GM12878 (cell line): Measurements from ENCODE around the gene DYNC1H1. TPM values are rescaled to one million over a fixed set of nuclear protein-coding genes. Genes with fewer than 3 reads are reported as not detected.
"Not testable (repeated sequence)": the region's sequence is repeated elsewhere in the genome, so short reads cannot be mapped to it uniquely, and the experiment has no call there.

Source experiments
- ATAC-seq: fragments of 200-7000 bp; cut with Tn5 transposase; 3 replicates; pipeline ENCODE4 v1.9.1; 2020; ENCODE audit warnings: mild to moderate bottlenecking, moderate library complexity
- BruUV-seq: library from RNA; stranded (reverse); fragments of 400-500 nt; replicated peaks from 2 replicates; lab custom pipeline; 2021; lab: Mats Ljungman, UMichigan
- CTCF ChIA-PET: fragments of 300-600 bp; sonication (Branson Sonifier 250); formaldehyde crosslinking; extraction: SDS; loops from one replicate; lab custom pipeline; 2021; ENCODE audit warnings: inconsistent platforms; lab: Yijun Ruan, JAX
- POLR2A ChIA-PET: fragments of 350-600 bp; formaldehyde crosslinking; extraction: SDS; loops from one replicate; lab custom pipeline; 2021; ENCODE audit warnings: inconsistent platforms; lab: Charles Lee
- RAD21 ChIA-PET: fragments of 300-600 bp; sonication (Branson Sonifier 250); formaldehyde crosslinking; loops from one replicate; lab custom pipeline; 2023; ENCODE audit warnings: antibody characterized with exemption; ENCODE audit not compliant: unreplicated experiment; lab: Charles Lee
- SMC1A ChIA-PET: fragments of 300-600 bp; sonication (Branson Sonifier 250); formaldehyde crosslinking; loops from one replicate; lab custom pipeline; 2023; ENCODE audit not compliant: unreplicated experiment, uncharacterized antibody; lab: Charles Lee
- DNase-seq: peaks from one replicate; pipeline ENCODE4 v3.0.0-alpha.2; 2011; ENCODE audit warnings: low read depth, low spot score
- FAIRE-seq: peaks from 3 replicates; lab custom pipeline; 2011; peaks lifted over from hg19 to GRCh38; lab: Jason Lieb, UNC
- H2AFZ ChIP-seq: 2 replicates; pipeline ENCODE4 v1.6.0; 2011; ENCODE audit warnings: low read depth, low read length, control low read depth; ENCODE audit not compliant: control insufficient read depth
- H3K27ac ChIP-seq: 2 replicates; pipeline ENCODE4 v1.5.1; 2011; ENCODE audit warnings: control low read depth; ENCODE audit not compliant: control insufficient read depth, insufficient read depth
- H3K27me3 ChIP-seq, 2 experiments: replicated peaks in 1 of 2; 2 replicates each; pipeline versions ENCODE4 v1.6.0 to v1.6.1; 2011; ENCODE audit warnings: low read length in 1 of 2; ENCODE audit not compliant: control insufficient read depth in 2 of 2, insufficient read depth in 2 of 2
- H3K36me3 ChIP-seq, 2 experiments: 2 replicates each; pipeline ENCODE4 v1.5.1; 2011; ENCODE audit warnings: low read length in 1 of 2; ENCODE audit not compliant: control insufficient read depth in 2 of 2, insufficient read depth in 2 of 2
- H3K4me1 ChIP-seq: 2 replicates; pipeline ENCODE4 v1.6.1; 2011; ENCODE audit warnings: mild to moderate bottlenecking, low read length, moderate library complexity, mixed read lengths; ENCODE audit not compliant: control insufficient read depth, insufficient read depth
- H3K4me2 ChIP-seq: 2 replicates; pipeline ENCODE4 v1.6.0; 2011; ENCODE audit warnings: control low read depth; ENCODE audit not compliant: control insufficient read depth, insufficient read depth
- H3K4me3 ChIP-seq: fragments of 200-600 bp; sonication (generic); 2 replicates; pipeline ENCODE4 v1.5.1; 2016
- H3K79me2 ChIP-seq: 2 replicates; pipeline ENCODE4 v1.6.0; 2011; ENCODE audit warnings: low read length; ENCODE audit not compliant: control insufficient read depth, insufficient read depth
- H3K9ac ChIP-seq: 2 replicates; pipeline ENCODE4 v1.8.0; 2011; ENCODE audit warnings: low read length, control low read depth, mixed read lengths; ENCODE audit not compliant: control insufficient read depth, insufficient read depth
- H3K9me3 ChIP-seq: replicated peaks from 3 replicates; pipeline ENCODE4 v1.5.1; 2011; ENCODE audit warnings: mild to moderate bottlenecking, low read length; ENCODE audit not compliant: control insufficient read depth, insufficient read depth
- H4K20me1 ChIP-seq: 2 replicates; pipeline ENCODE4 v1.6.0; 2011; ENCODE audit not compliant: control insufficient read depth, insufficient read depth
- WGBS: methylation state at CpG from one replicate; pipeline ENCODE4 v1.1.6; 2016; ENCODE audit warnings: low lambda C conversion rate; ENCODE audit not compliant: insufficient replicate concordance, insufficient coverage; ENCODE audit errors: missing lambda C conversion rate; 5-methylcytosine and 5-hydroxymethylcytosine counted together
- in situ Hi-C: fragments of 300-500 bp; cut with MboI; formaldehyde crosslinking; loops from 9 replicates; pipeline ENCODE4 v1.14.3; 2018; ENCODE audit warnings: mixed read lengths
- intact Hi-C: fragments of 100-400 bp; cut with micrococcal nuclease; formaldehyde crosslinking; loops from one replicate; pipeline ENCODE4 v1.14.2; 2022; ENCODE audit not compliant: unreplicated experiment
- polyA plus RNA-seq, 11 experiments: library from polyadenylated mRNA; depleted of rRNA in 4 of 11; unstranded in 6 of 11; stranded (reverse) in 5 of 11; fragments of >200 nt; fragmentation: Nextera tagmentation in 4 of 11; fragmentation: Illumina TruSeq in 1 of 11; extraction: Ambion mirVana in 4 of 11; extraction: Trizol in 1 of 11; gene quantifications; 1 replicate in 1 of 11; 2 replicates in 10 of 11; pipeline versions ENCODE4 v1.2.1 to v1.2.3, GENCODE V29; 2011 to 2016; ENCODE audit warnings: inconsistent platforms in 2 of 11, missing spikeins in 2 of 11, low read depth in 1 of 11
- total RNA-seq, 4 experiments: library from RNA; depleted of rRNA in 3 of 4; stranded (reverse); fragments of >200 nt in 3 of 4; fragmentation: Illumina TruSeq in 1 of 4; extraction: Trizol in 1 of 4; gene quantifications; 2 replicates each; pipeline versions ENCODE4 v1.2.1 to v1.2.3, GENCODE V29; 2013 to 2021
- TF ChIP-seq, protein P1 (sequence below): fragments of 450-650 bp; IDR thresholded peaks from 2 replicates; pipeline ENCODE4 v1.6.1; 2018; ENCODE audit warnings: mild to moderate bottlenecking, low read depth, moderate library complexity; ENCODE audit not compliant: partially characterized antibody

Gene DYNC1H1
- total and polyA plus RNA-seq, 10 of the 15 experiments (the other 5 are each of a cell fraction or from before 2014, with no cell fraction given), result 38.4 to 291 (median 111) TPM

DNA sequence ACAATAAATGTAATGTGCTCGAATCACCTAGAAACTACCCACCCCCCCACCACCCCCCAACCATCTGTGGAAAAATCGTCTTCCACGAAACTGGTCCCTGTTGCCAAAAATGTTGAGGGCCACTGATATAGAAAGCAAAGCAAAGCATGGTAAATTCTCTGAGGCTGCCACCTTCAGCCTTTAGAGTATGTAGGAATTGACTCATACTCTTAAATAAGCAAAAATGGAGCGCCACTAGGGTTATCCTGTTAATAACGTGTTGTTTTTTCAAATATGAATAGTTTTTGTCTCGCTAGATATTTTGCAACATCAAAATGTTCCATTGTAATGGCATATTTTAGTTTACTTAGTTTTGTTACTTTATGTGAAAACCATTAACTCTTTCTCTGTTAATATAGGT lies 18.2 kb downstream of the DYNC1H1 start (continued):
- TF ChIP-seq, protein P1, sequence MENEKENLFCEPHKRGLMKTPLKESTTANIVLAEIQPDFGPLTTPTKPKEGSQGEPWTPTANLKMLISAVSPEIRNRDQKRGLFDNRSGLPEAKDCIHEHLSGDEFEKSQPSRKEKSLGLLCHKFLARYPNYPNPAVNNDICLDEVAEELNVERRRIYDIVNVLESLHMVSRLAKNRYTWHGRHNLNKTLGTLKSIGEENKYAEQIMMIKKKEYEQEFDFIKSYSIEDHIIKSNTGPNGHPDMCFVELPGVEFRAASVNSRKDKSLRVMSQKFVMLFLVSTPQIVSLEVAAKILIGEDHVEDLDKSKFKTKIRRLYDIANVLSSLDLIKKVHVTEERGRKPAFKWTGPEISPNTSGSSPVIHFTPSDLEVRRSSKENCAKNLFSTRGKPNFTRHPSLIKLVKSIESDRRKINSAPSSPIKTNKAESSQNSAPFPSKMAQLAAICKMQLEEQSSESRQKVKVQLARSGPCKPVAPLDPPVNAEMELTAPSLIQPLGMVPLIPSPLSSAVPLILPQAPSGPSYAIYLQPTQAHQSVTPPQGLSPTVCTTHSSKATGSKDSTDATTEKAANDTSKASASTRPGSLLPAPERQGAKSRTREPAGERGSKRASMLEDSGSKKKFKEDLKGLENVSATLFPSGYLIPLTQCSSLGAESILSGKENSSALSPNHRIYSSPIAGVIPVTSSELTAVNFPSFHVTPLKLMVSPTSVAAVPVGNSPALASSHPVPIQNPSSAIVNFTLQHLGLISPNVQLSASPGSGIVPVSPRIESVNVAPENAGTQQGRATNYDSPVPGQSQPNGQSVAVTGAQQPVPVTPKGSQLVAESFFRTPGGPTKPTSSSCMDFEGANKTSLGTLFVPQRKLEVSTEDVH, result no peak
- TF ChIP-seq, all 136 proteins: peak for 0

- in situ Hi-C loops, intact Hi-C loops, H3K9me3 ChIP-seq, DNase-seq, H3K4me3 ChIP-seq, H2AFZ ChIP-seq, H3K79me2 ChIP-seq, H4K20me1 ChIP-seq, H3K4me2 ChIP-seq, BruUV-seq, ATAC-seq, H3K27ac ChIP-seq, H3K9ac ChIP-seq, H3K4me1 ChIP-seq, H3K27me3 ChIP-seq, FAIRE-seq: not testable (repeated sequence)
- WGBS, result 100% methylated on average over 6 of the region's 12 CpGs
- peaks cover 26 to 49% of the 10 kb centered on the region in 2 experiments for H3K36me3 ChIP-seq
- RAD21 ChIA-PET, result interaction anchor here (0.6 kb wide), 1 partner anchor 9 kb away, joined by 3 read pairs; no protein-coding TSS in a partner anchor
- POLR2A ChIA-PET, result interaction anchor here (0.6 kb wide), 1 partner anchor 378 kb away, joined by 3 read pairs; the partner anchor contains the start of genes CINP and TECPR2
- SMC1A ChIA-PET, result interaction anchor here (1.1 kb wide), 1 partner anchor 47 kb away, joined by 3 read pairs; no protein-coding TSS in a partner anchor
- CTCF ChIA-PET, result interaction anchor here (0.6 kb wide), 1 partner anchor 350 kb away, joined by 4 read pairs; no protein-coding TSS in a partner anchor
Measured at GRCh38 chr14:101984831-101985230, 20.5 kb downstream of the DYNC1H1 start.
